GM21515 (cell line): ENCODE data around the gene CPT1B.
"Not testable (repeated sequence)": the region's sequence is repeated elsewhere in the genome, so short reads cannot be mapped to it uniquely, and the experiment has no call there.

Source experiments
- ATAC-seq: cut with Tn5 transposase; IDR thresholded peaks from one replicate; pipeline ENCODE4 v1.9.1; 2021; ENCODE audit not compliant: unreplicated experiment

CPT1B gene

GRCh38 chr22:50577987-50578775 lies at the start of gene CPT1B:
TSS of gene CPT1B (minus strand) at chr22:50578427. CDS start at chr22:50577915, 512 bp downstream.
- ATAC-seq: no peak

GRCh38 chr22:50626850-50627641 lies 48.8 kb upstream of the CPT1B start:
- ATAC-seq: no peak

- no peak for ATAC-seq
Measured at GRCh38 chr22:50626314-50626849, 48.2 kb upstream of the CPT1B start.

GRCh38 chr22:50625568-50626313 lies 47.5 kb upstream of the CPT1B start:
- no peak for ATAC-seq

GRCh38 chr22:50625131-50625567 lies 46.9 kb upstream of the CPT1B start:
- ATAC-seq: no peak

GRCh38 chr22:50624347-50625130 lies 46.3 kb upstream of the CPT1B start:
- no peak for ATAC-seq

- ATAC-seq: no peak
Measured at GRCh38 chr22:50622723-50623327, 44.6 kb upstream of the CPT1B start.

GRCh38 chr22:50621948-50622722 lies 43.9 kb upstream of the CPT1B start:
- ATAC-seq: no peak

GRCh38 chr22:50621356-50621880 lies 43.2 kb upstream of the CPT1B start:
- peak; percentile 32 for ATAC-seq

- peak; percentile 62 for ATAC-seq
Measured at GRCh38 chr22:50620593-50621355, 42.5 kb upstream of the CPT1B start.

GRCh38 chr22:50614296-50614695 lies 36.1 kb upstream of the CPT1B start:
- not testable (repeated sequence) for ATAC-seq

- ATAC-seq: no peak
Measured at GRCh38 chr22:50613291-50613981, 35.2 kb upstream of the CPT1B start.

- ATAC-seq: no peak
Measured at GRCh38 chr22:50612528-50613221, 34.4 kb upstream of the CPT1B start.

GRCh38 chr22:50612168-50612527 lies 33.9 kb upstream of the CPT1B start:
- no peak for ATAC-seq

GRCh38 chr22:50611341-50612060 lies 33.3 kb upstream of the CPT1B start:
- ATAC-seq: no peak

GRCh38 chr22:50610581-50610980 lies 32.4 kb upstream of the CPT1B start:
- ATAC-seq: no peak
